ENCODE results near the gene SAYSD1.

The SAYSD1 gene

DNA sequence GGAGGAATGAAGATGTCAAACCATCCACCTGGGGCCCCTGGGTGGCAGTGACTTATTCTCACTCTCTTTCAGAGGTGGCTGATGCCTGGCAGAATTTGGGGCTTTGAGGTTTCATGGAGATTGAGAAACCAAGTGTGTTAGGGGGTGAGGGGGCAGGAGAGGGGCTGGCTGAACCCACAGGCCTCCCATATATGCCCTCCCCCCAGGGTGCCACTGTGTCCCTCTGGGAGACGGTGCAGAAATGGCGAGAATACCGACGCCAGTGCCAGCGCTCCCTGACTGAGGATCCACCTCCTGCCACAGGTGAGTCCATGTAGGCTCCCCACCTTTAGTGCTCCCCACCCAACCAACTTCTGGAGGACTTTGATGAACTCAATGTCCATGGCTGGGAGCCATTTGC is 58.8 kb downstream of the SAYSD1 start:
- DNase-seq: no peak

DNA sequence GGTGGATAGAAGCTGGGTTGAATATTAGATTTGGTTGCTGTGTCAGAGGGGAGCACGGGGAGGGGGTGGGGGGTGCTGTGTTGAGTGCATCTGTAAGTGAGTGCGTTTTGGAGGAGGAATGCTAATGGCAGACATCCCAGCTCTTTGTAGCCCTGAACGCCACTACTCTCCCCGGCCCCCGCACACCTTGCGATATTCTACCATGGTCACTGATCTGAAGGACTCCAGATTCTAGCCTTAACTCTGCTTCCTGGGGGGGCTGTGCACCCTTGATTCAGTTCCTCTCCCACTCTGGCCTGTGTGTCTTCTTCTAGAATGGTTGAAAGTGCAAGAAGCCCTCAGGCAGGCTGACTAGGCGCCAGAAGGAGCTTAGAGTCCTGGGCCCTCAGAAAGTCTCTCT is 59.3 kb downstream of the SAYSD1 start:
- DNase-seq: no peak

GRCh38 chr6:39054577-39055142 is 60.3 kb downstream of the SAYSD1 start:
- DNase-seq: no peak
